Panc1 (cell line): ENCODE measurements around the gene ZDBF2. TPM values are rescaled to one million over a fixed set of nuclear protein-coding genes. Genes with fewer than 3 reads are reported as not detected.
A peak's percentile ranks its signal among the peaks of the same experiment; 100 is the strongest.

Source experiments
- ATAC-seq: fragments of 200-7000 bp; cut with Tn5 transposase; 2 replicates; pipeline ENCODE4 v1.9.1; 2020; ENCODE audit warnings: mild to moderate bottlenecking, moderate library complexity
- BruUV-seq: library from RNA; stranded (reverse); fragments of 400-500 nt; replicated peaks from 2 replicates; lab custom pipeline; 2021; lab: Mats Ljungman, UMichigan
- CTCF ChIA-PET: fragments of 300-600 bp; sonication (Branson Sonifier 250); formaldehyde crosslinking; loops from one replicate; lab custom pipeline; 2022; ENCODE audit warnings: antibody characterized with exemption; lab: Charles Lee
- POLR2A ChIA-PET: fragments of 300-600 bp; sonication (Branson Sonifier 250); formaldehyde crosslinking; loops from one replicate; lab custom pipeline; 2022; ENCODE audit warnings: antibody characterized with exemption; lab: Charles Lee
- DNase-seq: peaks from one replicate; pipeline ENCODE4 v3.0.0-alpha.2; 2010; ENCODE audit warnings: low read depth, low spot score
- H3K27ac ChIP-seq: 2 replicates; pipeline ENCODE4 v1.5.1; 2011; ENCODE audit warnings: mild to moderate bottlenecking, low read length, inconsistent platforms
- H3K27me3 ChIP-seq: fragments of 200-500 bp; sonication (Bioruptor generic); 2 replicates; pipeline ENCODE4 v1.6.0; 2014; ENCODE audit warnings: low read length, inconsistent platforms; ENCODE audit not compliant: control insufficient read depth, insufficient read depth
- H3K36me3 ChIP-seq: fragments of 200-500 bp; sonication (Bioruptor generic); 2 replicates; pipeline ENCODE4 v1.5.1; 2014; ENCODE audit warnings: inconsistent platforms, mild to moderate bottlenecking, low read length, moderate library complexity; ENCODE audit not compliant: control insufficient read depth, insufficient read depth
- H3K4me1 ChIP-seq: 2 replicates; pipeline ENCODE4 v1.5.1; 2011; ENCODE audit warnings: inconsistent platforms, mild to moderate bottlenecking, low read length, moderate library complexity; ENCODE audit not compliant: control insufficient read depth, insufficient read depth
- H3K4me3 ChIP-seq, 2 experiments: 2 replicates each; pipeline ENCODE4 v1.5.1; 2011 to 2012; ENCODE audit warnings: low read depth in 2 of 2, low read length in 2 of 2, mild to moderate bottlenecking in 2 of 2, inconsistent platforms in 1 of 2, moderate library complexity in 1 of 2
- H3K9me3 ChIP-seq: fragments of 200-500 bp; sonication (Bioruptor generic); 2 replicates; pipeline ENCODE4 v1.5.1; 2014; ENCODE audit warnings: low read depth, mild to moderate bottlenecking, inconsistent platforms, low read length, moderate library complexity; ENCODE audit not compliant: control insufficient read depth, insufficient read depth
- CTCF ChIP-seq: fragments of 450-650 bp; IDR thresholded peaks from 2 replicates; pipeline ENCODE4 v1.5.1; 2017; ENCODE audit warnings: mild to moderate bottlenecking
- POLR2AphosphoS5 ChIP-seq: IDR thresholded peaks from 2 replicates; pipeline ENCODE4 v1.6.1; 2012; ENCODE audit warnings: mild to moderate bottlenecking, low read depth, low read length, moderate library complexity
- REST ChIP-seq, 2 experiments: IDR thresholded peaks; 2 replicates each; pipeline ENCODE4 v1.6.1; 2011 to 2012; ENCODE audit warnings: low read depth in 2 of 2, control low read depth in 1 of 2, low read length in 1 of 2, mild to moderate bottlenecking in 1 of 2, moderate library complexity in 1 of 2; ENCODE audit not compliant: insufficient read depth in 1 of 2
- SIN3A ChIP-seq: IDR thresholded peaks from 2 replicates; pipeline ENCODE4 v1.6.1; 2012; ENCODE audit warnings: low read depth, mild to moderate bottlenecking, low read length, moderate library complexity, borderline replicate concordance; ENCODE audit not compliant: insufficient read depth
- TCF7L2 ChIP-seq: IDR thresholded peaks from 2 replicates; pipeline ENCODE4 v1.6.1; 2011; ENCODE audit warnings: mild to moderate bottlenecking, low read depth, low read length, inconsistent platforms
- in situ Hi-C: cut with HindIII; loops from 2 replicates; pipeline ENCODE4 v1.10.0; 2016; ENCODE audit warnings: low sequenced_read_pairs, low pct_unique_long_range_greater_than_20kb
- intact Hi-C: fragments of 100-400 bp; cut with micrococcal nuclease; formaldehyde crosslinking; loops from one replicate; pipeline ENCODE4 v1.10.0; 2022; ENCODE audit not compliant: unreplicated experiment
- total RNA-seq: library from RNA; stranded (reverse); gene quantifications from one replicate; pipeline ENCODE4 v1.2.1, GENCODE V29; 2021; ENCODE audit not compliant: unreplicated experiment

ZDBF2 gene
- total RNA-seq, 1 experiment from 2014 or later: 4.2 TPM

GRCh38 chr2:206250041-206250897, 24.2 kb upstream of the ZDBF2 start:
- Histone ChIP-seq H3K27ac (no peak overlapping the region), H3K4me3 (peak overlapping the region; percentile 32 to 60), H3K27me3 (no peaks in the 10 kb centered on the region; the same call in 1 of the 2 replicates), H3K36me3 (no peaks in the 10 kb centered on the region), H3K4me1 (no peaks in the 10 kb centered on the region), H3K9me3 (no peaks in the 10 kb centered on the region)
- ChIA-PET POLR2A (no interaction called here), CTCF (interaction anchor here (0.6 to 0.7 kb wide), 5 partner anchors 10 to 308 kb away, joined by 3 to 6 read pairs (median 5); no protein-coding TSS in a partner anchor)
- peak; percentile 33 for DNase-seq
- TF ChIP-seq TCF7L2 (no peak), CTCF (peak; percentile 74)
- ATAC-seq: peak; percentile 98
- in situ Hi-C loops: no loop called here
- BruUV-seq: no TSS peak
- intact Hi-C loops: no loop called here

- no TSS peak for BruUV-seq
- H3K36me3 ChIP-seq: no peaks in the 10 kb centered on the region
- TF ChIP-seq CTCF (no peak), POLR2AphosphoS5 (no peak), TCF7L2 (no peak)
- DNase-seq (no peak), ATAC-seq (no peak)
- ChIA-PET CTCF (no interaction called here), POLR2A (no interaction called here)
- no peaks in the 10 kb centered on the region for H3K27me3 ChIP-seq
- H3K4me3 ChIP-seq: no peak overlapping the region
- no peaks in the 10 kb centered on the region for H3K4me1 ChIP-seq
- intact Hi-C loops: no loop called here
- no peaks in the 10 kb centered on the region for H3K9me3 ChIP-seq
- in situ Hi-C loops: no loop called here
- H3K27ac ChIP-seq: no peak overlapping the region
Observed at GRCh38 chr2:206253125-206253776, 21.2 kb upstream of the ZDBF2 start.

GRCh38 chr2:206253777-206254166, 20.7 kb upstream of the ZDBF2 start:
- H3K9me3 ChIP-seq: no peaks in the 10 kb centered on the region
- H3K36me3 ChIP-seq: no peaks in the 10 kb centered on the region
- CTCF ChIA-PET: no interaction called here
- H3K27me3 ChIP-seq: no peaks in the 10 kb centered on the region
- no peaks in the 10 kb centered on the region for H3K4me1 ChIP-seq
- intact Hi-C loops (no loop called here), in situ Hi-C loops (no loop called here)
- H3K4me3 ChIP-seq: no peak overlapping the region
- ATAC-seq (no peak), DNase-seq (no peak)
- POLR2A ChIA-PET: no interaction called here
- H3K27ac ChIP-seq: no peak overlapping the region
- TF ChIP-seq POLR2AphosphoS5 (no peak), REST (IDR thresholded peaks at IDR 0.05; ENCODE audit: insufficient read depth in 1 of 2, low read depth in 2 of 2, low read length in 1 of 2) (no peak), CTCF (no peak), TCF7L2 (no peak), SIN3A (no peak)
- no TSS peak for BruUV-seq
